Tibial nerve (tissue), 4 donors: Measurements from ENCODE around the gene LRRC19. TPM values are rescaled to one million over a fixed set of nuclear protein-coding genes. Genes with fewer than 3 reads are reported as not detected.

ENCODE experiments used
- DNase-seq, 2 donors: peaks; one replicate each; pipeline ENCODE4 v3.0.0-alpha.2; 2019; ENCODE audit warnings: low spot score in 2 of 2
- H3K27ac ChIP-seq, 4 donors: fragments of 200-600 bp; sonication (generic) in 3 of 4; one replicate each; pipeline ENCODE4 v1.5.1; 2017 to 2019; ENCODE audit warnings: mild to moderate bottlenecking in 1 of 4
- H3K27me3 ChIP-seq, 2 donors: fragments of 200-600 bp; sonication (generic) in 1 of 2; one replicate each; pipeline versions ENCODE4 v1.5.1 to v1.6.0; 2017 to 2019
- H3K36me3 ChIP-seq, 3 donors: fragments of 200-600 bp; sonication (generic); one replicate each; pipeline ENCODE4 v1.5.1; 2018 to 2019
- H3K4me1 ChIP-seq, 4 donors: fragments of 200-600 bp; sonication (generic) in 3 of 4; one replicate each; pipeline ENCODE4 v1.5.1; 2017 to 2019
- H3K4me3 ChIP-seq, 4 donors: fragments of 200-600 bp; sonication (generic) in 3 of 4; one replicate each; pipeline ENCODE4 v1.5.1; 2017 to 2019; ENCODE audit warnings: mild to moderate bottlenecking in 1 of 4, moderate library complexity in 1 of 4
- H3K9me3 ChIP-seq, 4 donors: fragments of 200-600 bp; sonication (generic) in 3 of 4; one replicate each; pipeline ENCODE4 v1.5.1; 2017 to 2019
- CTCF ChIP-seq, 5 experiments: fragments of 200-600 bp in 3 of 5; fragments of 450-650 bp in 2 of 5; sonication (generic) in 3 of 5; IDR thresholded peaks; one replicate each; pipeline ENCODE4 v1.5.1; 2016 to 2019; ENCODE audit warnings: antibody characterized with exemption in 5 of 5, mild to moderate bottlenecking in 3 of 5, moderate library complexity in 2 of 5
- EP300 ChIP-seq, 2 donors: sonication (generic); formaldehyde crosslinking; IDR thresholded peaks; one replicate each; pipeline ENCODE4 v1.6.1; 2017; ENCODE audit warnings: antibody characterized with exemption in 2 of 2, mild to moderate bottlenecking in 1 of 2
- POLR2A ChIP-seq, 2 donors: fragments of 450-650 bp; IDR thresholded peaks; one replicate each; pipeline ENCODE4 v1.6.1; 2017; ENCODE audit warnings: antibody characterized with exemption in 2 of 2, mild to moderate bottlenecking in 2 of 2, moderate library complexity in 2 of 2
- WGBS, 2 donors: methylation state at CpG; one replicate each; pipeline ENCODE4 v1.1.5; 2018; 5-methylcytosine and 5-hydroxymethylcytosine counted together
- total RNA-seq, 4 donors: library from RNA; depleted of rRNA; stranded (reverse); fragments of >200 nt; gene quantifications; one replicate each; pipeline ENCODE4 v1.1.0, GENCODE V29; 2016

The LRRC19 gene
- total RNA-seq, 4 donors from 2014 or later = not detected

GRCh38 chr9:27029186-27029585, 23.7 kb upstream of the LRRC19 start:
- TF ChIP-seq POLR2A (IDR thresholded peaks at IDR 0.05) (no peak), EP300 (IDR thresholded peaks at IDR 0.05) (no peak), CTCF (IDR thresholded peaks at IDR 0.05) (no peak)
- no peaks in the 10 kb centered on the region for H3K4me1 ChIP-seq
- H3K9me3 ChIP-seq = no peaks in the 10 kb centered on the region
- DNase-seq = no peak
- no peak overlapping the region for H3K4me3 ChIP-seq
- H3K27me3 ChIP-seq = no peaks in the 10 kb centered on the region
- peaks cover 0 to 37% (median 0%) of the 10 kb centered on the region in 3 donors for H3K36me3 ChIP-seq
- WGBS, 2 donors = 85 to 89% methylated on average over 7 of the region's 7 CpGs
- no peak overlapping the region for H3K27ac ChIP-seq

GRCh38 chr9:27022920-27023319, 17.4 kb upstream of the LRRC19 start:
- Histone ChIP-seq H3K36me3 (peaks cover 0 to 64% (median 0%) of the 10 kb centered on the region in 3 donors), H3K4me1 (no peaks in the 10 kb centered on the region), H3K27me3 (no peaks in the 10 kb centered on the region), H3K27ac (no peak overlapping the region), H3K4me3 (no peak overlapping the region), H3K9me3 (no peaks in the 10 kb centered on the region)
- WGBS, 2 donors = 97 to 99% methylated on average over 5 of the region's 5 CpGs
- TF ChIP-seq EP300 (IDR thresholded peaks at IDR 0.05) = no peak
- TF ChIP-seq CTCF (IDR thresholded peaks at IDR 0.05) = no peak
- no peak for TF ChIP-seq POLR2A (IDR thresholded peaks at IDR 0.05)
- DNase-seq = no peak

- DNase-seq = no peak
- Histone ChIP-seq H3K27me3 (no peaks in the 10 kb centered on the region), H3K36me3 (peaks cover 0 to 89% (median 5%) of the 10 kb centered on the region in 3 donors), H3K9me3 (no peaks in the 10 kb centered on the region), H3K4me1 (no peaks in the 10 kb centered on the region), H3K4me3 (no peak overlapping the region), H3K27ac (no peak overlapping the region)
- TF ChIP-seq EP300 (IDR thresholded peaks at IDR 0.05) (no peak), CTCF (IDR thresholded peaks at IDR 0.05) (no peak)
These were observed 14.1 kb upstream of the LRRC19 start for GRCh38 chr9:27019589-27019988.

GRCh38 chr9:27003426-27004077, 1.9 kb downstream of the LRRC19 start:
- 87 to 90% methylated on average over 3 of the region's 3 CpGs for WGBS, 2 donors
- no peak for TF ChIP-seq EP300 (IDR thresholded peaks at IDR 0.05)
- TF ChIP-seq CTCF (IDR thresholded peaks at IDR 0.05) = no peak
- no peak for TF ChIP-seq POLR2A (IDR thresholded peaks at IDR 0.05)
- no peak overlapping the region for H3K27ac ChIP-seq
- peaks cover 0 to 15% (median 0%) of the 10 kb centered on the region in 3 donors for H3K36me3 ChIP-seq
- H3K4me3 ChIP-seq = peak overlapping the region in 1 of 4 donors; percentile 0
- no peaks in the 10 kb centered on the region for H3K4me1 ChIP-seq
- no peaks in the 10 kb centered on the region for H3K9me3 ChIP-seq
- DNase-seq = no peak
- no peaks in the 10 kb centered on the region for H3K27me3 ChIP-seq

GRCh38 chr9:26995810-26996209, 9.7 kb downstream of the LRRC19 start:
- WGBS, 2 donors = 80 to 85% methylated on average over 2 of the region's 2 CpGs
- H3K4me1 ChIP-seq = no peaks in the 10 kb centered on the region
- no peaks in the 10 kb centered on the region for H3K27me3 ChIP-seq
- no peak for DNase-seq
- TF ChIP-seq CTCF (IDR thresholded peaks at IDR 0.05) = no peak
- TF ChIP-seq EP300 (IDR thresholded peaks at IDR 0.05) = no peak
- no peak for TF ChIP-seq POLR2A (IDR thresholded peaks at IDR 0.05)
- no peak overlapping the region for H3K27ac ChIP-seq
- H3K4me3 ChIP-seq = no peak overlapping the region
- H3K36me3 ChIP-seq = peaks cover 0 to 23% (median 0%) of the 10 kb centered on the region in 3 donors
- no peaks in the 10 kb centered on the region for H3K9me3 ChIP-seq
